AG09309 (cell line): ENCODE data around the gene MCRIP2.

Source experiments
- DNase-seq: peaks from one replicate; pipeline ENCODE4 v3.0.0-alpha.2; 2010; ENCODE audit warnings: low read depth
- H3K4me3 ChIP-seq: 2 replicates; pipeline ENCODE4 v1.5.1; 2011; ENCODE audit warnings: mild to moderate bottlenecking, low read depth, low read length, moderate library complexity; ENCODE audit not compliant: control insufficient read depth
- CTCF ChIP-seq: IDR thresholded peaks from 2 replicates; pipeline ENCODE4 v1.5.1; 2011; ENCODE audit warnings: mild to moderate bottlenecking, low read depth, low read length, inconsistent platforms; ENCODE audit not compliant: insufficient read depth, control insufficient read depth; ENCODE audit errors: missing control alignments

MCRIP2 gene

GRCh38 chr16:648071-648780 is 6.6 kb downstream of the MCRIP2 start:
- peak overlapping the region; percentile 70 for H3K4me3 ChIP-seq
- no peak for DNase-seq
- peak; percentile 51 for TF ChIP-seq CTCF

- TF ChIP-seq CTCF, result no peak
- H3K4me3 ChIP-seq, result peak within 1 kb of the TSS; percentile 70
- peak; percentile 57 for DNase-seq
Measured at GRCh38 chr16:648781-649589, 7.4 kb downstream of the MCRIP2 start, which contains the start of gene WDR90. Gene WDR90 (plus strand): TSS chr16:649365. CDS start chr16:649417, 52 bp downstream.

- TF ChIP-seq CTCF, result no peak
- no peak for DNase-seq
- peak overlapping the region; percentile 70 for H3K4me3 ChIP-seq
Measured at GRCh38 chr16:649631-650030, 8.0 kb downstream of the MCRIP2 start.

GRCh38 chr16:651844-652243 is 10.2 kb downstream of the MCRIP2 start:
- no peak overlapping the region for H3K4me3 ChIP-seq
- TF ChIP-seq CTCF, result no peak
- DNase-seq, result no peak

GRCh38 chr16:652454-653305 is 11.1 kb downstream of the MCRIP2 start:
- no peak for DNase-seq
- H3K4me3 ChIP-seq, result no peak overlapping the region
- TF ChIP-seq CTCF, result no peak

GRCh38 chr16:654034-654433 is 12.4 kb downstream of the MCRIP2 start:
- no peak for TF ChIP-seq CTCF
- H3K4me3 ChIP-seq, result no peak overlapping the region
- DNase-seq, result no peak
